Measurements from ENCODE around the gene GARIN5A.
A peak's percentile ranks its signal among the peaks of the same experiment; 100 is the strongest.

- no peak for TF ChIP-seq EHF (CRISPR knock-in tag; IDR thresholded peaks at IDR 0.05)
- TF ChIP-seq CTCF (IDR thresholded peaks at IDR 0.05) = no peak
- TF ChIP-seq PHF8 (IDR thresholded peaks at IDR 0.05; ENCODE audit: borderline replicate concordance, low read depth) = no peak
- TF ChIP-seq POLR2A (IDR thresholded peaks at IDR 0.05; ENCODE audit: low read length) = 0 out of 2 replicates have a peak, but pooled peaks have one; percentile 9
- no peak for TF ChIP-seq ELK1 (IDR thresholded peaks at IDR 0.05; ENCODE audit: low read depth, low read length)
- no peak for TF ChIP-seq CEBPB (IDR thresholded peaks at IDR 0.05)
- no peak for TF ChIP-seq HMGXB4 (CRISPR knock-in tag; IDR thresholded peaks at IDR 0.05; ENCODE audit: borderline replicate concordance)
- TF ChIP-seq ZSCAN20 (CRISPR knock-in tag; IDR thresholded peaks at IDR 0.05) = no peak
Measured at GRCh38 chr19:50507376-50507775, 30.7 kb upstream of the GARIN5A start.
